H1 (cell line): ENCODE results near the gene GCGR. TPM values are rescaled to one million over a fixed set of nuclear protein-coding genes. Genes with fewer than 3 reads are reported as not detected.

ENCODE experiments used
- CTCF ChIA-PET: fragments of 300-600 bp; sonication (Branson Sonifier 250); formaldehyde crosslinking; loops from one replicate; lab custom pipeline; 2021; ENCODE audit not compliant: partially characterized antibody; lab: Charles Lee
- POLR2A ChIA-PET: fragments of 300-600 bp; sonication (Branson Sonifier 250); formaldehyde crosslinking; loops from one replicate; lab custom pipeline; 2021; ENCODE audit warnings: inconsistent platforms; ENCODE audit not compliant: partially characterized antibody; lab: Charles Lee
- DNase-seq, 2 experiments: peaks; one replicate each; pipeline versions ENCODE4 v3.0.0 to v3.0.0-alpha.2; 2010 to 2022; ENCODE audit warnings: low spot score in 2 of 2, low read depth in 1 of 2, mixed read lengths in 1 of 2
- FAIRE-seq: peaks from 2 replicates; lab custom pipeline; 2011; peaks lifted over from hg19 to GRCh38; lab: Jason Lieb, UNC
- H2AFZ ChIP-seq: 2 replicates; pipeline ENCODE4 v1.8.1; 2012; ENCODE audit warnings: low read length, inconsistent platforms
- H2AK5ac ChIP-seq: 2 replicates; pipeline ENCODE4 v1.6.1; 2013; ENCODE audit warnings: low read depth, low read length
- H2BK120ac ChIP-seq: replicated peaks from 2 replicates; pipeline ENCODE3; 2013; ENCODE audit warnings: low read depth, low read length, inconsistent platforms
- H2BK12ac ChIP-seq: 2 replicates; pipeline ENCODE4 v1.6.1; 2013; ENCODE audit warnings: low read depth, low read length
- H2BK15ac ChIP-seq: 2 replicates; pipeline ENCODE4 v1.6.1; 2013; ENCODE audit warnings: low read length
- H2BK20ac ChIP-seq: 2 replicates; pipeline ENCODE4 v1.6.1; 2013; ENCODE audit warnings: low read length
- H2BK5ac ChIP-seq: 2 replicates; pipeline ENCODE4 v1.6.1; 2013; ENCODE audit warnings: low read depth, low read length
- H3K14ac ChIP-seq: 2 replicates; pipeline ENCODE4 v1.6.1; 2013; ENCODE audit warnings: inconsistent platforms; ENCODE audit not compliant: insufficient read length
- H3K18ac ChIP-seq: 2 replicates; pipeline ENCODE4 v1.6.1; 2013; ENCODE audit warnings: low read length; ENCODE audit errors: extremely low read depth
- H3K23ac ChIP-seq: 2 replicates; pipeline ENCODE4 v1.6.1; 2013; ENCODE audit warnings: inconsistent platforms; ENCODE audit not compliant: insufficient read length
- H3K23me2 ChIP-seq: 2 replicates; pipeline ENCODE4 v1.6.1; 2013; ENCODE audit warnings: low read depth, low read length
- H3K27ac ChIP-seq: 2 replicates; pipeline ENCODE4 v1.6.1; 2011; ENCODE audit warnings: low read depth, low read length, inconsistent platforms
- H3K27me3 ChIP-seq, 4 experiments: replicated peaks in 1 of 4; 1 replicate in 1 of 4; 2 replicates in 3 of 4; pipeline versions ENCODE4 v1.6.1 to v1.8.1; 2011 to 2013; ENCODE audit warnings: low read length in 3 of 4, mild to moderate bottlenecking in 3 of 4, inconsistent platforms in 2 of 4, mixed read lengths in 2 of 4, moderate library complexity in 1 of 4; ENCODE audit not compliant: control insufficient read depth in 3 of 4, insufficient read depth in 3 of 4; ENCODE audit errors: extremely low read depth in 1 of 4
- H3K36me3 ChIP-seq, 4 experiments: 2 replicates each; pipeline versions ENCODE4 v1.6.1 to v1.8.1; 2011 to 2013; ENCODE audit warnings: mild to moderate bottlenecking in 4 of 4, low read length in 3 of 4, moderate library complexity in 2 of 4, control low read depth in 1 of 4, inconsistent platforms in 1 of 4; ENCODE audit not compliant: insufficient read depth in 4 of 4, control insufficient read depth in 2 of 4
- H3K4ac ChIP-seq: replicated peaks from 2 replicates; pipeline ENCODE3; 2013; ENCODE audit warnings: low read length, low read depth, mixed read lengths, inconsistent platforms; ENCODE audit not compliant: insufficient read length
- H3K4me1 ChIP-seq, 4 experiments: replicated peaks in 1 of 4; 1 replicate in 1 of 4; 2 replicates in 3 of 4; pipeline versions ENCODE4 v1.6.1 to v1.8.1; 2011 to 2013; ENCODE audit warnings: low read length in 3 of 4, inconsistent platforms in 2 of 4, mixed read lengths in 1 of 4; ENCODE audit not compliant: insufficient read depth in 4 of 4, control insufficient read depth in 3 of 4
- H3K4me2 ChIP-seq, 2 experiments: 2 replicates each; pipeline versions ENCODE4 v1.6.1 to v1.8.1; 2011 to 2013; ENCODE audit warnings: low read depth in 2 of 2, low read length in 2 of 2, control low read depth in 1 of 2, inconsistent platforms in 1 of 2, mild to moderate bottlenecking in 1 of 2; ENCODE audit not compliant: insufficient read depth in 1 of 2
- H3K4me3 ChIP-seq, 4 experiments: fragments of 200-600, 300-600 bp in 1 of 4; sonication (generic), shearing (Covaris generic), sonication (Bioruptor Twin) in 1 of 4; 2 replicates each; pipeline versions ENCODE4 v1.5.1 to v1.8.1; 2011 to 2016; ENCODE audit warnings: low read length in 4 of 4, low read depth in 3 of 4, control low read depth in 2 of 4, inconsistent platforms in 2 of 4, mild to moderate bottlenecking in 2 of 4, mixed read lengths in 1 of 4, moderate library complexity in 1 of 4; ENCODE audit not compliant: insufficient read depth in 2 of 4; ENCODE audit errors: extremely low read depth in 1 of 4
- H3K56ac ChIP-seq: replicated peaks from 2 replicates; pipeline ENCODE3; 2013; ENCODE audit warnings: low read depth, mild to moderate bottlenecking, mixed read lengths, low read length, inconsistent platforms; ENCODE audit not compliant: insufficient read length
- H3K79me1 ChIP-seq: 2 replicates; pipeline ENCODE4 v1.6.1; 2013; ENCODE audit warnings: low read depth, low read length, control low read depth
- H3K79me2 ChIP-seq, 2 experiments: 2 replicates each; pipeline versions ENCODE4 v1.6.1 to v1.8.1; 2012 to 2013; ENCODE audit warnings: low read length in 2 of 2, mild to moderate bottlenecking in 2 of 2, inconsistent platforms in 1 of 2; ENCODE audit not compliant: insufficient read depth in 2 of 2, control insufficient read depth in 1 of 2
- H3K9ac ChIP-seq, 4 experiments: replicated peaks in 1 of 4; 1 replicate in 1 of 4; 2 replicates in 3 of 4; pipeline versions ENCODE4 v1.6.1 to v1.8.1; 2011 to 2013; ENCODE audit warnings: low read depth in 3 of 4, low read length in 3 of 4, control low read depth in 2 of 4, mild to moderate bottlenecking in 2 of 4, moderate library complexity in 2 of 4, inconsistent platforms in 1 of 4; ENCODE audit errors: extremely low read depth in 1 of 4
- H3K9me3 ChIP-seq, 2 experiments: 2 replicates each; pipeline versions ENCODE4 v1.6.1 to v1.8.1; 2012 to 2013; ENCODE audit warnings: mild to moderate bottlenecking in 2 of 2, moderate library complexity in 2 of 2, control low read depth in 1 of 2, inconsistent platforms in 1 of 2, low read depth in 1 of 2, low read length in 1 of 2, mixed read lengths in 1 of 2; ENCODE audit not compliant: insufficient read depth in 2 of 2
- H4K20me1 ChIP-seq, 2 experiments: replicated peaks in 1 of 2; 2 replicates each; pipeline versions ENCODE3 to v1.8.1; 2011 to 2013; ENCODE audit warnings: inconsistent platforms in 2 of 2, low read length in 2 of 2, mild to moderate bottlenecking in 1 of 2; ENCODE audit not compliant: insufficient read depth in 2 of 2, control insufficient read depth in 1 of 2
- H4K5ac ChIP-seq: 2 replicates; pipeline ENCODE4 v1.6.1; 2013; ENCODE audit warnings: low read length, low read depth, mixed read lengths, inconsistent platforms; ENCODE audit not compliant: insufficient read length
- H4K8ac ChIP-seq: 2 replicates; pipeline ENCODE4 v1.8.0; 2013; ENCODE audit warnings: mild to moderate bottlenecking, moderate library complexity, low read length, inconsistent platforms; ENCODE audit not compliant: insufficient read depth; ENCODE audit errors: extremely low read depth
- H4K91ac ChIP-seq: replicated peaks from 2 replicates; pipeline ENCODE3; 2013; ENCODE audit warnings: low read length, mixed read lengths, inconsistent platforms; ENCODE audit not compliant: insufficient read length
- ASH2L ChIP-seq: fragments of 200-600, 300-600 bp; sonication (generic); IDR thresholded peaks from one replicate; pipeline ENCODE4 v1.7.1; 2017; ENCODE audit warnings: low read length
- CBX5 ChIP-seq: fragments of 300-800, 300-1000 bp; sonication (generic); IDR thresholded peaks from 2 replicates; pipeline ENCODE4 v1.7.1; 2016; ENCODE audit warnings: antibody characterized with exemption, low read length, low read depth
- CHD1 ChIP-seq: IDR thresholded peaks from 2 replicates; pipeline ENCODE4 v1.6.1; 2012; ENCODE audit warnings: low read depth, low read length, improper control_type of control experiment
- CHD2 ChIP-seq: IDR thresholded peaks from 2 replicates; pipeline ENCODE4 v1.6.1; 2012; ENCODE audit warnings: low read length, improper control_type of control experiment
- EZH2 ChIP-seq: fragments of 200-600 bp; sonication (generic); IDR thresholded peaks from 2 replicates; pipeline ENCODE4 v1.7.1; 2012; ENCODE audit warnings: low read depth, mild to moderate bottlenecking, moderate library complexity, low read length, inconsistent platforms; ENCODE audit not compliant: severe bottlenecking
- HDAC6 ChIP-seq: IDR thresholded peaks from one replicate; pipeline ENCODE4 v1.7.1; 2012; ENCODE audit warnings: low read depth, mild to moderate bottlenecking, inconsistent platforms, low read length, moderate library complexity
- MAFK ChIP-seq: IDR thresholded peaks from 2 replicates; pipeline ENCODE4 v1.6.1; 2012; ENCODE audit warnings: low read depth, mild to moderate bottlenecking, improper control_type of control experiment, low read length
- SIRT6 ChIP-seq: IDR thresholded peaks from one replicate; pipeline ENCODE4 v1.7.1; 2012; ENCODE audit warnings: low read length, inconsistent platforms
- SIX5 ChIP-seq: IDR thresholded peaks from 2 replicates; pipeline ENCODE4 v1.6.1; 2011; ENCODE audit warnings: mild to moderate bottlenecking, low read depth, low read length
- TCF12 ChIP-seq: IDR thresholded peaks from 2 replicates; pipeline ENCODE4 v1.6.1; 2011; ENCODE audit warnings: low read depth, mild to moderate bottlenecking, low read length
- TEAD4 ChIP-seq: IDR thresholded peaks from 2 replicates; pipeline ENCODE4 v1.6.1; 2012; ENCODE audit warnings: low read depth, low read length, inconsistent platforms, mixed read lengths
- WGBS, 2 experiments: shearing (Covaris generic) in 1 of 2; methylation state at CpG; one replicate each; pipeline versions ENCODE4 v1.1.6 to v1.1.7; 2013 to 2015; ENCODE audit warnings: low lambda C conversion rate in 2 of 2, mixed read lengths in 2 of 2, inconsistent platforms in 1 of 2, low coverage in 1 of 2, missing lambda C conversion rate in 1 of 2; ENCODE audit not compliant: insufficient replicate concordance in 2 of 2, insufficient coverage in 1 of 2, insufficient read length in 1 of 2; ENCODE audit errors: extremely low coverage in 1 of 2, missing lambda C conversion rate in 1 of 2; 5-methylcytosine and 5-hydroxymethylcytosine counted together
- polyA plus RNA-seq, 7 experiments: library from polyadenylated mRNA; depleted of rRNA in 3 of 7; stranded (reverse) in 5 of 7; unstranded in 2 of 7; fragments of >200 nt in 5 of 7; fragments of 200-250 nt in 2 of 7; gene quantifications; 1 replicate in 5 of 7; 2 replicates in 1 of 7; 4 replicates in 1 of 7; pipeline versions ENCODE4 v1.2.1 to v1.2.3, GENCODE V29; 2011 to 2013; ENCODE audit warnings: missing spikeins in 2 of 7, mixed read lengths in 2 of 7
- total RNA-seq: library from RNA; stranded (reverse); fragmentation: NEBNext Ultra II Directional; extraction: Animal tissue kit (Norgen Biotek cat#: 25700); gene quantifications from 2 replicates; pipeline ENCODE4 v1.2.1, GENCODE V29; 2021

GCGR gene
- total and polyA plus RNA-seq, 2 of the 8 experiments (the other 6 are each of a cell fraction or from before 2014, with no cell fraction given): 0.44 to 0.56 TPM

DNA sequence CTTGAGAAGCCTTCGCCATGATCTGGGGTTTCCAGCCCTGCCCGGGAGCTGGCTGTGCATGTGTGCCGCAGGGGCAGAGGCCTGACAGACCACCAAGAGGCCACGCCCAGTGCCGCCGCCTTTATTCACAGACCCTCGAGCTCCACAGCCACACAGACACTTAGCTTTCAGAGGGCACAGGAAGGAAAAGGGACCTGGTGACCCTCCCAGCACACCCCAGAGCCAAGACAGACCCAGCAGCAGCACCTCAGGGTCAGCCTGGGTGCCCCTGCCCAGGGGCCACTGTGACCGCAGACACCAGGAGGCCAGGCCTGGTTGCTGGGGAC, 18.3 kb downstream of the GCGR start:
- H3K56ac ChIP-seq: no peak overlapping the region
- no peak for TF ChIP-seq MAFK
- no peak for TF ChIP-seq ASH2L
- TF ChIP-seq SIRT6: no peak
- no peak for TF ChIP-seq CHD1
- TF ChIP-seq SIX5: no peak
- no peak for TF ChIP-seq TEAD4
- no peak for TF ChIP-seq CBX5
- TF ChIP-seq EZH2: no peak
- no peak for TF ChIP-seq CHD2
- no peak for TF ChIP-seq HDAC6
- TF ChIP-seq TCF12: no peak
- TF ChIP-seq, all 59 proteins: peak for 0
- no peak overlapping the region for H3K18ac ChIP-seq
- H2BK5ac ChIP-seq: no peak overlapping the region
- H2BK12ac ChIP-seq: no peak overlapping the region
- H3K9me3 ChIP-seq: no peaks in the 10 kb centered on the region
- H3K79me1 ChIP-seq: peaks cover 2% of the 10 kb centered on the region; the same call in 1 of the 2 replicates
- CTCF ChIA-PET: interaction anchor here (0.6 to 2.5 kb wide), 16 partner anchors 9 to 591 kb away, joined by 3 to 19 read pairs (median 4); partner anchors contain the start of gene PPP1R27
- no peak overlapping the region for H2BK20ac ChIP-seq
- H4K5ac ChIP-seq: no peak overlapping the region
- H4K8ac ChIP-seq: no peak overlapping the region
- H2BK15ac ChIP-seq: no peak overlapping the region
- no peak overlapping the region for H2AK5ac ChIP-seq
- H3K14ac ChIP-seq: no peak overlapping the region
- H2BK120ac ChIP-seq: no peak overlapping the region
- no peak overlapping the region for H3K23ac ChIP-seq
- no peak overlapping the region for H3K4me2 ChIP-seq
- no peak for DNase-seq
- H3K79me2 ChIP-seq: peaks cover 0 to 3% of the 10 kb centered on the region in 2 experiments; a peak in 1 of 4 replicates
- no peak for FAIRE-seq
- 86% methylated on average over 8 of the region's 8 CpGs; no CpG with 5 or more reads in 1 of the 2 experiments for WGBS, 2 experiments
- no peaks in the 10 kb centered on the region for H3K36me3 ChIP-seq
- H4K20me1 ChIP-seq: peaks cover 4 to 10% of the 10 kb centered on the region in 2 experiments
- H3K27ac ChIP-seq: no peak overlapping the region
- H3K23me2 ChIP-seq: no peaks in the 10 kb centered on the region
- no peak overlapping the region for H3K4ac ChIP-seq
- no peak overlapping the region for H3K4me3 ChIP-seq
- H3K4me1 ChIP-seq: peaks cover 0 to 16% (median 9%) of the 10 kb centered on the region in 4 experiments; a peak in 6 of 7 replicates
- no peak overlapping the region for H2AFZ ChIP-seq
- no peaks in the 10 kb centered on the region for H3K27me3 ChIP-seq
- no peak overlapping the region for H4K91ac ChIP-seq
- POLR2A ChIA-PET: interaction anchor here (0.9 to 1.9 kb wide), 9 partner anchors 11 to 99 kb away, joined by 3 to 11 read pairs (median 4); partner anchors contain the start of genes ARHGDIA and MCRIP1
- H3K9ac ChIP-seq: no peak overlapping the region
